IPS-20b (cell line): ENCODE data around the gene GNG7.
A peak's percentile ranks its signal among the peaks of the same experiment; 100 is the strongest.

Source experiments
- H3K27ac ChIP-seq: one replicate; pipeline ENCODE4 v1.5.1; 2013; ENCODE audit warnings: low read length
- H3K27me3 ChIP-seq: 2 replicates; pipeline ENCODE4 v1.6.1; 2013; ENCODE audit warnings: mild to moderate bottlenecking, low read length, inconsistent platforms; ENCODE audit not compliant: insufficient read depth
- H3K36me3 ChIP-seq: 2 replicates; pipeline ENCODE4 v1.6.1; 2013; ENCODE audit warnings: low read depth, mild to moderate bottlenecking, inconsistent platforms, low read length, moderate library complexity; ENCODE audit not compliant: insufficient read depth
- H3K4me1 ChIP-seq: 2 replicates; pipeline ENCODE4 v1.6.1; 2013; ENCODE audit warnings: mild to moderate bottlenecking, control low read depth, inconsistent platforms, low read length, moderate library complexity; ENCODE audit not compliant: insufficient read depth
- H3K4me3 ChIP-seq: 2 replicates; pipeline ENCODE4 v1.5.1; 2013; ENCODE audit warnings: mild to moderate bottlenecking, low read length, inconsistent platforms
- H3K9ac ChIP-seq: 2 replicates; pipeline ENCODE4 v1.6.1; 2013; ENCODE audit warnings: low read depth, mild to moderate bottlenecking, inconsistent platforms, low read length, moderate library complexity
- H3K9me3 ChIP-seq: 2 replicates; pipeline ENCODE4 v1.6.1; 2013; ENCODE audit warnings: mild to moderate bottlenecking, low read depth, low read length, inconsistent platforms; ENCODE audit not compliant: insufficient read depth

The GNG7 gene

DNA sequence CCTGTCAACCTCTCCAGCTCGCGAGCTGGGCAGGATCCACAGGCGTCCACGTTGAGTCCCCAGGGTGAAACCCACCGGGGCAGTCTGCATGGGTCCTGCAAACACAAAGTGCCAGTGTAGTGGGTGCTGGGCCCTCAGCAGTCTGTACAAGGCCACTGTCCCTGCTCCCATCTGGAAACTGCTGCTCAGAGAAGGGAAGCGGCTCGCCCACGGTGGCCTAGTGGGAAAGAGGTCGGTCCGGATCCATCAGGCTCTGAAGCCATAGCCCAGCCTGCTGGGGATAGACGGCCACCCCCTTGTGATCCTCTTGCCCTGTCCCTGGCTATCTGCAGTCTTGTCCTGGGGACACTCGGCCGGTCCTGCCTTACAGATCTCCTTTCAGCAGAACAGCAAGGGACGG lies 21.3 kb upstream of the GNG7 start:
- Histone ChIP-seq H3K4me3 (no peak overlapping the region), H3K27ac (no peak overlapping the region), H3K9me3 (no peaks in the 10 kb centered on the region), H3K9ac (no peak overlapping the region), H3K36me3 (no peaks in the 10 kb centered on the region), H3K27me3 (peaks cover 44% of the 10 kb centered on the region), H3K4me1 (no peaks in the 10 kb centered on the region)

DNA sequence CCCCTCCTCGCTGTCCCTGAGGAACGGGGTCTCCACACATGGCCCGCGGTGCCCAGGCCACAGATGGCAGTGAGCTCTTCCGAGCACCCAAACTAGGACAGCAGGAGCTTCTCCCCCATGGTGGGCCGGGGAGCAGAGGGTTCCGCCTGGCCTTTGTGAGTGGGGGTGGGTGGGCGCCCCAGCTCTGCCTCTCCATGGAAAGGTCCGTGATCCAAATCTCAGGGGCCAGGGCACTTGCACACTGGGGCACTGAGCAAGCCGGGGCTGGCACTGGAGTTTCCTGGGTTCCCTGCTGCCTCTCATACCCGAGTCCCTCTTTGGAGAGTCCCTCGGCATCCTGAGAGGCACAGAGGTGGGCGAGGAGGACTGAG lies 20.8 kb upstream of the GNG7 start:
- Histone ChIP-seq H3K27ac (no peak overlapping the region), H3K9me3 (no peaks in the 10 kb centered on the region), H3K4me3 (no peak overlapping the region), H3K4me1 (no peaks in the 10 kb centered on the region), H3K27me3 (peaks cover 44% of the 10 kb centered on the region), H3K36me3 (no peaks in the 10 kb centered on the region), H3K9ac (no peak overlapping the region)

DNA sequence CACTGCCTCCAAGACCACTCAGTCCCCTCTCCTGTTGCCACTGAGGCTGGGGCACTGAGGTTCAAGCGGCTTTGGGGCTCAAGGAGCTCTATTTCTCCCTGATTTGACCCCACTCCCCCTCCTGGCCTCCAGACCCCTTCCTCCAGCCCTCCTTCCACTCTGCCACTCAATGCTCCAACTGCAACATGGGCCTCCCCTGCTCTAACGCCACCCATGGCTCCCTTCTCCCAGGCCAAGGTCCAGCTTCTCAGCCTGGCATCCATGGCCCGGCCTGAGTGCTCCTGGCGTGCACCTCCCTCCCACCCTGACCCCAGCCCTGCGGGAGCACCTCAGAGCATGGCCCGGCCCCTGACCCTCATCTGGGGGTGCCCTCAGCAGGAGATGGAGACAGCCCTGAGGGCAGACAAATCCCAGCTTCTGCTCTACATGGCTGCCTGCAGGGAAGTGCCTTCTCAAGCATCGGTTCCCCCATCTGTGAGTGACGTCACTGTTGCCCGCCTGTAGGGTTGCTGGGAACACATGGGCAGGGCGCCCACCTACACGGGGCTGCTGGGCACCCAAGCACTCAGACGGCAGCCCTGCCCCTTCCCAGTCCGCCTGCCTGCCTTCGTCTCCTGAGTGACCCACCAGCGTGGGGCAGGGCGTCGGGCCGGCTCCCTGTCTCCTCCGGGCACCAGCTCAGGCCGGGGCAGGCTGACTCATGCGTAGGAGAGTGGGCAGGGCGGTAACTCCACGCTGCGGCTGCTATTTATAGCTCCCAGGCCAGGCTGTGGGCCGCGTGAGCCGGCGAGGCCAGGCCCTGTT lies 20.2 kb upstream of the GNG7 start:
- Histone ChIP-seq H3K9ac (no peak overlapping the region), H3K27ac (no peak overlapping the region), H3K27me3 (peaks cover 39% of the 10 kb centered on the region), H3K4me3 (no peak overlapping the region), H3K4me1 (no peaks in the 10 kb centered on the region), H3K9me3 (no peaks in the 10 kb centered on the region), H3K36me3 (no peaks in the 10 kb centered on the region)

DNA sequence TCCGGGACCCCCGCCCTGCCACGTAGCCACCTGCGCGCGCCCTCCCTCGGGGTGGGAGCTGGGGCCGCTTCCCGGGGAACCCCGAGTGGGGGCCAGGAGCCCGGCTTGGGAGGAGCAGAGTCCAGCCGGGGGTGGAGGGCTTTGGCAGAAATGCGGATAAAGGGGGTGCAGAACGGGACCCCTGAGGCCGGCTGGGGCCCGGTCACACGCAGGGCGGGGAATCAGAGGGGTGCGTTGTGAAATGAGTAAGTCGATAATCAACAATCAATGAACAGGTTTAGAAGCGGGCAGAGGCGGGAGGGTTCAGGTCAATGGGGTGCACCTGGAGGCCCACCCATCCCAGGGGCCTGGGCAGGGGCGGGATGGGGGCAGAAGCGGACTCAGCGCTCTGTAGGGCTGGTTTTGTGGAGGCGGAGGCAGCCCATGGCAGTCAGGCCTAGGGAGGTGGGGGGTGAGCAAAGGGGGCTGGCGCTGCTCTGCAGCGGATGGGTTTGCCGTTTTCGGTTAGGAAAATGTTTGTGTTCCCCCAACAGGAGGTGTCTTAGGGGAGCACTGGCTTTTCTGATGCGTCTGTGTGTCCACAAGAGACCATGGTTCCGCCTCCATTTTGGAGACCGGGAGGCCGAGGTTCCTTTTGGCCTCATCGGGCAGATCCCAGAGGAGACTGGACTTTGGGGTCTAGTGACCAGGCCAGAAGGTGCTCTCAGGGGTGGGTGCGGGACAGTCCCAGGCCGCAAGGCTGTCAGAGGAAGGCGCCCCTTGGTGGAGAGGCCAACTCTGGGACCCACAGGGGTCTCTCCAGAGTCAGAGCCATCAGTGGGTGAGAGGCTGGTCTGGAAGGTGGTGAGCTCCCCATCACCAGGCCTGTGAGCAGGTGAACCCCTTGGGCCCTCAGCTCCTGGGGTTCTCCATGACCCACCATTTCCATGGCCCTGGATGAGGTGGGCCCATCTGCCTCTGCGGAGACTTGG lies 19.4 kb upstream of the GNG7 start:
- no peak overlapping the region for H3K9ac ChIP-seq
- peaks cover 30% of the 10 kb centered on the region for H3K27me3 ChIP-seq
- no peaks in the 10 kb centered on the region for H3K9me3 ChIP-seq
- H3K4me3 ChIP-seq = peak overlapping the region; percentile 61; the same call in 1 of the 2 replicates
- no peak overlapping the region for H3K27ac ChIP-seq
- H3K4me1 ChIP-seq = no peaks in the 10 kb centered on the region
- no peaks in the 10 kb centered on the region for H3K36me3 ChIP-seq

DNA sequence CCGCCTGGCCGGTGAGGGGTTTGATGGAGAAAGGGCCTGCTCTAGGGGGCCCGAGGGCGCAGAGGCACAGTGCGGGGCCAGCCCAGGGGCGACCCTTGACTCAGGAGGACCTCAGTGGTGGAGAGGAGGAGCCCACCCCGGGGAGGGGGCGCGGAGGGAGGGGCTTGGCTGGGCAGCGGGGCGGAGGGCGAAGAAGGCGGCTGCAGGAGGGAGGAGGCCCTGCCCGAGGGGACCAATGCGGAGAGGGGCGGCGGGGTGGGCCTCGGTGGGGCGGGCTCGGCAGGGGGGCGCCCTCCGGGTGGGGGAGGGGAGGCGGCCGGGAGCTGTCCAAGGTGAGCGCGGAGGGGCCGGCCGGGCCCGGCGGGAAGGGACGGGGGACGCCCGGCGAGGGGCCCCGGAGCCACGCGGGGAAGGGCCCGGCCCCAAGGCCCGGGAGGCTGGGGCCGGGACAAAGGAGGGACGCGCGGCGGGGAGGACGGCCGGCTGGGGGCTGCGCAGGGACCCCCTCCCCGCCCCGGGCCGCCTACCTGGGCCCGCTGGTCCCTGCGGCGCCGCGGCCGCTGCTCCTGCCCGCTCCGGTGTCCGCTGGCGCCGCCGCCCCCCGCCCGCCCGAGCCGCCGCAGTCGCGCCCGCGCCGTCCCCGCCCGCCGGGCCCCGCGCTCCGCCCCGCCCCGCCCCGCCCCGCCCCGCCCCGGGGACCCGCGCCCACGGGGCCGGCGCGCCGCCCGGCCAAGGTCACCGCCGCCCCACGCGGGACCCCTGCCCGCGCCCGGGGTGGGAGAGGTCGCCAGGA lies 18.5 kb upstream of the GNG7 start, which contains the start of gene DIRAS1:
DIRAS1 (minus strand) TSS at position 596 of the 793 bp plus-strand sequence. CDS start 3,566 bp downstream, outside the sequence.
- H3K27ac ChIP-seq = no peak within 1 kb of the TSS
- H3K9me3 ChIP-seq = no peaks in the 10 kb centered on the region
- no peaks in the 10 kb centered on the region for H3K4me1 ChIP-seq
- peak within 1 kb of the TSS; percentile 64 for H3K4me3 ChIP-seq
- no peaks in the 10 kb centered on the region for H3K36me3 ChIP-seq
- peak within 1 kb of the TSS; percentile 21; the same call in 1 of the 2 replicates for H3K9ac ChIP-seq
- H3K27me3 ChIP-seq = peaks cover 22% of the 10 kb centered on the region

DNA sequence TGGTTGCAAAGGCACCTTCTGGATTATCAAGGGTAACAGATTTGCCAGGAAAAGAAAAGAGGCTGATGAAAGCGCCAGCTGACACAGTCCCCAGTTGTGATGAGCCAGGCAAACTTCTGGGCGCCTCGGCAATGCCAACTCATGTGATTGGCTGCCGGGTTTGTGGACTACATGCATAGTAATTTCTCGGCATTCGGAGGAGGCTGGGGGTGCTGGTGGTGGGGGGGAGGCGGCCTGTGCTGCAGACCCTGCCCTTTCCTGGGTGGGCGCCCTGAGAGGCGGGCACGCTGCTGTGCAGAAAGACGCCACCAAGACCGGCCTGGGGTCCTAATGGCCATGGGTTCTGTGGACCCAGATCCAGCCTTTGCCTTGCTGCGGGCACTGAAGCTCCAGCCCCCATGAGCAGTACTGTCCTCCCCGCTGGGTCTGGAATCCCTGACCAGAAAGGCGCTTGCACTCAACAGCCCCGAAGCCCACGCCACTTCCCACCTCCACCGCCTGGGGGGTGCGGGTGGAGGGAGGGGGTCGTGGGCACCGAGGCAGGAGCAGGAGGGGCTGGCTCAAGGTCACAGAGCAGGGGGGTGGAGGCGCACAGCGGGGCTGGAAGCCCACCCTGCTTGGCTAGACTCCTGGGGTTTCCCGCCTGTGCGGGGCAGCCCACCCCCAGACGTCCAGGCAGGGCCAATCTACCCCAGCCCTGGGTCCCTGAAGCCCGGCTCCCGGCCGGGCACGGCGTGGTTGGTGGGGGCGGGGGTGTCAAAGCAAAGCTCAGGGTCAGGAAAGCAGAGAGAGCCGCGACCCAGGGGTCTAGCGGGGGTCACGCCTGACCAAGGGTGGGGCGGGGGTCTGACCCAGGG lies 17.7 kb upstream of the GNG7 start:
- Histone ChIP-seq H3K4me1 (no peaks in the 10 kb centered on the region), H3K9ac (peak overlapping the region; percentile 21; the same call in 1 of the 2 replicates), H3K9me3 (peaks cover 7% of the 10 kb centered on the region; the same call in 1 of the 2 replicates), H3K4me3 (peak overlapping the region; percentile 64), H3K36me3 (no peaks in the 10 kb centered on the region), H3K27ac (no peak overlapping the region), H3K27me3 (peaks cover 22% of the 10 kb centered on the region)

DNA sequence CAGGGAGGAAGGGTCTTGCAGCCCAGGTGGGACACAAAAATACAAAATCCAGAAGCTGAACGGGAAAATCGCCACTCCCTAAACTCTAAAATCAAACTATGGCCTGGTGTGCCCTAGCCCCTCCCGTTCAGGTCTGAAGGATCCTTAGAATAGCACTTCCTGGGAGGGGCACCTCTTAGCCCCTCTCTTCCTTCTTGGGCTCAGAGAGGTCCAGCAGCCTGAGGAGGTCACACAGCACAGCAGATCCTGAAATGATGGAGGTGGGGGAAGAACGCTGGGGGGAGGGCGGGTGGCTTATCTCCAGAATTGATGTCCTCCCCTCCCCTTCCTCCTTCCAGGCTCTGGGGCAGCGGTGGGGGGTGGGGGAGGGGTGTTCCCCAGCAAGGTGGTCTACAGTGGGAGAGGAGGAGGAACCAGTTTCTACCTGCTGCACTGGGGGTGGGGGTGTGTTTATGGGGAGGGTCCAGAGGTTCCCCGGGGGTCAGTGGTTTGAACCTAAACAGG lies 16.8 kb upstream of the GNG7 start:
- H3K9me3 ChIP-seq = peaks cover 8% of the 10 kb centered on the region; the same call in 1 of the 2 replicates
- H3K36me3 ChIP-seq = no peaks in the 10 kb centered on the region
- H3K9ac ChIP-seq = no peak overlapping the region
- peak overlapping the region; percentile 64; the same call in 1 of the 2 replicates for H3K4me3 ChIP-seq
- no peaks in the 10 kb centered on the region for H3K4me1 ChIP-seq
- H3K27ac ChIP-seq = no peak overlapping the region
- H3K27me3 ChIP-seq = peaks cover 22% of the 10 kb centered on the region

DNA sequence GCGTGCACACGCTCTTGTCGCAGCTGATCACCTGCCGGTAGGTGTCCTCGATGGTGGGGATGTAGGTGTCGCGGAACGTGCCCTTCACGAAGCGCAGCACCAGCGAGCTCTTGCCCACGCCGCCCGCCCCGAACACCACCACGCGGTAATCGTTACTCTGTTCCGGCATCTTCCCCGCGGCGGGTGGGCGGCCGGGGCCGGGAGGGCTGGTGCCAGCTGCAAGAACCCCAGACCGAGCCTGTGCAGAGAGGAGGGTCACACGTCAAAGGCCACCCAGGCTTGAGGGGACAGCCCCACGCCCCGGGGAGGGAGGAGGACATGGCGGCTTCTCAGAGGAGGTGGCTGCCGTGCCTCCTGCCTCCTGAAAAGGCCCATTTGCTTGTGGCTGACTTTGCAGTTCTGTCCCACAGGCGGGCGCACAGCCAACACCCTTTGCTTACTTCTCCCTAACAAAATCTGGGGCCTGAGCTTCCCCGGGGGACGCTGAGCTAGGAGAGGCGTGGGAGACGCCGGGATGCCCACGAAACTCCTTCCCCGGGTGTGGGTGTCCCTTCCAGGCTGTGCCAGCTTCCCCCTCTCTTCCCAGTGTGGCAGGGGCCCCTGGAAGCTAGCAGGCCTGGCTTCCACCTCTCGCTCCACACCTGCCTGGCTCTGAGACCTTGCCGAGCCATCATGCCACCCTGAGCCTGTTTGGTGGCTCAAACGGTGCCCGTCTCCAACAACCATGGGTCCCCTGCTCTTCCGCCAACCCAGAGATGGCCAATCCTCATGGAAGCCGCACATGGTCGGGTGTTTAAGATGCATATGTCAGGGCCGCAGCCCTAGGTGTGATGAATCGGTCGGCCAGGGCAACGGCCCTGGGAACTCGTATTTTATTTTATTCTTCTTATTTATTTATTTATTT lies 15.4 kb upstream of the GNG7 start:
- H3K36me3 ChIP-seq = no peaks in the 10 kb centered on the region
- peaks cover 15% of the 10 kb centered on the region for H3K27me3 ChIP-seq
- peaks cover 8% of the 10 kb centered on the region; the same call in 1 of the 2 replicates for H3K9me3 ChIP-seq
- H3K9ac ChIP-seq = no peak overlapping the region
- no peak overlapping the region for H3K4me3 ChIP-seq
- H3K27ac ChIP-seq = no peak overlapping the region
- H3K4me1 ChIP-seq = no peaks in the 10 kb centered on the region

DNA sequence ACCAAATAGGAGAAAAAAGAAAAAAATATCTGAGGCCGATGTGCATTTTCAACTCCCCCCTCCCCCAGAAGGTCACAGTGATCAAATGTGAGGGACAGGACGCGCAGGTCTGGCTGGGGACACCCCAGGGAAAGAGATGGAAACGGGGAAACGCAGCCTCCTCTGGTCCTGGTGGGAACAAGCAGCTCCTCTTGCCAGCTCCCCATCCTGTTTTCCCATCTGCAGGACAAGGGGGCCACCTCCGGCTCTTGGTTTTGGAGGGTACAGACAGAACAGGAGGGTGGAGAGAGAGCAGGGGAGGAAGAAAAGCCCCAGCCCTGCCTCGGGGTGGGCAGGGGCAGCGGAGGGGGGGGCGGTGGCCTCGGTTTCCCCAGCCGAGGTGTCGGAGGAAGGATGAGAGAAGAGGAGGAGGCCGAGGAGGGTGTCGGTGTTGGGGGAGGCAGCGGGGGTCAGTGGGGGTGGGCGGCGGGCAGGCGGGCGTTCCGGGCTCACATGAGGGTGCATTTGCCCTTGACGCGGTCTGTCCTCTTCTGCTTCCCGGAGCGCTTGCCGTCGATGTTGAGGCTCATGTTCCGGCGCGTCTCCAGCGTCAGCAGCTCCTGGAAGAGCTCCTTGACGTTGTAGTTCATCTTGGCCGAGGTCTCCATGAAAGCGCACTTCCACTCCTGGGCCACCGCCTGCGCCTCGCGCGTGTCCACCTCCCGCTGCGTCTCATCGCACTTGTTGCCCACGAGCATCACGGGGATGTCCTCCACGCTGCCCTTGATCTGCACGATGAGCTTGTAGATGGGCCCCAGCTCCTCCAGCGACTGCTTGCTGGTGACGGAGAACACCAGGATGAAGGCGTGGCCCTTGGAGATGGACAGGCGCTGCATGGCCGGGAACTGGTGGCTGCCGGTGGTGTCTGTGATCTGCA lies 14.5 kb upstream of the GNG7 start:
- Histone ChIP-seq H3K27me3 (peaks cover 6% of the 10 kb centered on the region), H3K4me3 (no peak overlapping the region), H3K9me3 (peaks cover 8% of the 10 kb centered on the region; the same call in 1 of the 2 replicates), H3K4me1 (no peaks in the 10 kb centered on the region), H3K36me3 (no peaks in the 10 kb centered on the region), H3K27ac (no peak overlapping the region), H3K9ac (no peak overlapping the region)
